GM19395 (cell line): Measurements from ENCODE around the gene ETFBKMT.

ENCODE experiments used
- ATAC-seq: cut with Tn5 transposase; IDR thresholded peaks from one replicate; pipeline ENCODE4 v1.9.1; 2021; ENCODE audit warnings: mild to moderate bottlenecking, moderate library complexity; ENCODE audit not compliant: unreplicated experiment

ETFBKMT gene

GRCh38 chr12:31659087-31659942, at the start of gene ETFBKMT:
ETFBKMT (plus strand) TSS chr12:31659688; CDS start chr12:31661954, 2,266 bp downstream.
- ATAC-seq: peak; percentile 98

- no peak for ATAC-seq
Measured at GRCh38 chr12:31612819-31613218, 46.7 kb upstream of the ETFBKMT start.

- ATAC-seq: no peak
Measured at GRCh38 chr12:31618228-31619025, 41.1 kb upstream of the ETFBKMT start.

- no peak for ATAC-seq
Measured at GRCh38 chr12:31620311-31620710, 39.2 kb upstream of the ETFBKMT start.

- no peak for ATAC-seq
Measured at GRCh38 chr12:31622038-31622437, 37.5 kb upstream of the ETFBKMT start.

- no peak for ATAC-seq
Measured at GRCh38 chr12:31626270-31626995, 33.1 kb upstream of the ETFBKMT start.

- ATAC-seq: no peak
Measured at GRCh38 chr12:31627456-31628054, 31.9 kb upstream of the ETFBKMT start.

GRCh38 chr12:31629756-31630732, 29.4 kb upstream of the ETFBKMT start:
- ATAC-seq: no peak

GRCh38 chr12:31631023-31631724, 28.3 kb upstream of the ETFBKMT start:
- ATAC-seq: no peak

GRCh38 chr12:31631809-31632208, 27.7 kb upstream of the ETFBKMT start:
- no peak for ATAC-seq

GRCh38 chr12:31633464-31633863, 26.0 kb upstream of the ETFBKMT start:
- ATAC-seq: no peak

GRCh38 chr12:31634620-31635019, 24.9 kb upstream of the ETFBKMT start:
- ATAC-seq: no peak

GRCh38 chr12:31641509-31642090, 17.9 kb upstream of the ETFBKMT start:
- ATAC-seq: no peak

- no peak for ATAC-seq
Measured at GRCh38 chr12:31644536-31644935, 15.0 kb upstream of the ETFBKMT start.

GRCh38 chr12:31645924-31646323, 13.6 kb upstream of the ETFBKMT start:
- ATAC-seq: no peak

GRCh38 chr12:31647086-31647491, 12.4 kb upstream of the ETFBKMT start:
- ATAC-seq: no peak

- no peak for ATAC-seq
Measured at GRCh38 chr12:31650918-31651317, 8.6 kb upstream of the ETFBKMT start.

GRCh38 chr12:31651893-31652521, 7.5 kb upstream of the ETFBKMT start:
- ATAC-seq: no peak
